Activated CD4-positive, alpha-beta T cell treated with anti-CD3 and anti-CD28 coated beads for 4 hours (primary cell): ENCODE results near the gene AMZ1.

ENCODE experiments used
- DNase-seq, 2 donors: peaks; one replicate each; pipeline ENCODE4 v3.0.0-alpha.2; 2020

Gene AMZ1

GRCh38 chr7:2687881-2688318, at the start of gene AMZ1:
TSS of gene AMZ1 (plus strand) at chr7:2688202. CDS start at chr7:2700452, 12,250 bp downstream.
- no peak for DNase-seq

GRCh38 chr7:2638224-2638991, 49.6 kb upstream of the AMZ1 start:
- no peak for DNase-seq

- DNase-seq: no peak
These were observed 48.8 kb upstream of the AMZ1 start for GRCh38 chr7:2639181-2639681.

GRCh38 chr7:2639695-2640481, 48.1 kb upstream of the AMZ1 start:
- DNase-seq: no peak

- DNase-seq: no peak
These were observed 47.5 kb upstream of the AMZ1 start for GRCh38 chr7:2640482-2640830.

- no peak for DNase-seq
These were observed 47.1 kb upstream of the AMZ1 start for GRCh38 chr7:2640846-2641316.

- no peak for DNase-seq
These were observed 46.3 kb upstream of the AMZ1 start for GRCh38 chr7:2641406-2642393.

GRCh38 chr7:2643386-2644219, 44.4 kb upstream of the AMZ1 start:
- DNase-seq: no peak

GRCh38 chr7:2644220-2644561, 43.8 kb upstream of the AMZ1 start:
- DNase-seq: no peak

GRCh38 chr7:2644562-2645273, 43.3 kb upstream of the AMZ1 start:
- no peak for DNase-seq

- no peak for DNase-seq
These were observed 42.6 kb upstream of the AMZ1 start for GRCh38 chr7:2645274-2645868.

- DNase-seq: no peak
These were observed 41.7 kb upstream of the AMZ1 start for GRCh38 chr7:2646336-2646679.

- no peak for DNase-seq
These were observed 41.1 kb upstream of the AMZ1 start for GRCh38 chr7:2646680-2647571.

- DNase-seq: no peak
These were observed 40.3 kb upstream of the AMZ1 start for GRCh38 chr7:2647594-2648172.

GRCh38 chr7:2649139-2649838, 38.7 kb upstream of the AMZ1 start:
- no peak for DNase-seq

- DNase-seq: no peak
These were observed 38.0 kb upstream of the AMZ1 start for GRCh38 chr7:2649991-2650390.

GRCh38 chr7:2650451-2650850, 37.6 kb upstream of the AMZ1 start:
- DNase-seq: no peak

- DNase-seq: no peak
These were observed 36.7 kb upstream of the AMZ1 start for GRCh38 chr7:2651336-2651735.
